Astrocyte of the hippocampus (primary cell): ENCODE results near the gene PARP8.

Experiments
- DNase-seq: peaks from one replicate; pipeline ENCODE4 v3.0.0; 2011; ENCODE audit warnings: low read depth, low spot score

PARP8 gene

GRCh38 chr5:50846261-50846660 is 179.8 kb downstream of the PARP8 start:
- no peak for DNase-seq

- no peak for DNase-seq
Observed at GRCh38 chr5:50849554-50849953, 183.1 kb downstream of the PARP8 start.

- DNase-seq, result no peak
Observed at GRCh38 chr5:50853151-50853550, 186.7 kb downstream of the PARP8 start.

GRCh38 chr5:50854082-50854481 is 187.6 kb downstream of the PARP8 start:
- no peak for DNase-seq

GRCh38 chr5:50855001-50855400 is 188.6 kb downstream of the PARP8 start:
- no peak for DNase-seq

GRCh38 chr5:50856401-50857119 is 190.1 kb downstream of the PARP8 start:
- no peak for DNase-seq

- no peak for DNase-seq
Observed at GRCh38 chr5:50863534-50864170, 197.2 kb downstream of the PARP8 start.

GRCh38 chr5:50864466-50864865 is 198.0 kb downstream of the PARP8 start:
- no peak for DNase-seq

GRCh38 chr5:50866415-50866814 is 200.0 kb downstream of the PARP8 start:
- no peak for DNase-seq

- no peak for DNase-seq
Observed at GRCh38 chr5:50867140-50867539, 200.7 kb downstream of the PARP8 start.

GRCh38 chr5:50873595-50874277 is 207.3 kb downstream of the PARP8 start:
- DNase-seq, result no peak

GRCh38 chr5:50874306-50875001 is 208.0 kb downstream of the PARP8 start:
- DNase-seq, result no peak

GRCh38 chr5:50875002-50875344 is 208.5 kb downstream of the PARP8 start:
- DNase-seq, result no peak

- no peak for DNase-seq
Observed at GRCh38 chr5:50878470-50878869, 212.0 kb downstream of the PARP8 start.

GRCh38 chr5:50881407-50881806 is 215.0 kb downstream of the PARP8 start:
- DNase-seq, result no peak

GRCh38 chr5:50886657-50887345 is 220.4 kb downstream of the PARP8 start:
- DNase-seq, result no peak

GRCh38 chr5:50887889-50888633 is 221.6 kb downstream of the PARP8 start:
- no peak for DNase-seq

GRCh38 chr5:50888751-50889150 is 222.3 kb downstream of the PARP8 start:
- DNase-seq, result no peak

GRCh38 chr5:50889790-50890189 is 223.4 kb downstream of the PARP8 start:
- DNase-seq, result no peak
